MCF 10A (cell line): ENCODE measurements around the gene OR1J4. TPM values are rescaled to one million over a fixed set of nuclear protein-coding genes. Genes with fewer than 3 reads are reported as not detected.

Source experiments
- BruUV-seq: library from RNA; stranded (reverse); fragments of 400-500 nt; replicated peaks from 2 replicates; lab custom pipeline; 2021; lab: Mats Ljungman, UMichigan
- CTCF ChIA-PET: fragments of 300-600 bp; sonication (Branson Sonifier 250); formaldehyde crosslinking; extraction: SDS; loops from one replicate; lab custom pipeline; 2021; ENCODE audit warnings: antibody characterized with exemption, inconsistent platforms; lab: Yijun Ruan, JAX
- POLR2A ChIA-PET: fragments of 300-600, 350-650 bp; sonication (Branson Sonifier 250); formaldehyde crosslinking; extraction: SDS; loops from one replicate; lab custom pipeline; 2020; ENCODE audit warnings: antibody characterized with exemption, inconsistent platforms; lab: Yijun Ruan, JAX
- DNase-seq: peaks from one replicate; pipeline ENCODE4 v3.0.0-alpha.2; 2018; ENCODE audit not compliant: unreplicated experiment
- H3K27ac Mint-ChIP-seq: one replicate; pipeline ENCODE4 v1.8.0; 2022; ENCODE audit warnings: mild to moderate bottlenecking, low read depth, mixed read lengths; ENCODE audit not compliant: unreplicated experiment
- H3K27me3 Mint-ChIP-seq: one replicate; pipeline ENCODE4 v1.8.0; 2022; ENCODE audit warnings: mixed read lengths; ENCODE audit not compliant: insufficient read depth, unreplicated experiment
- H3K36me3 Mint-ChIP-seq: one replicate; pipeline ENCODE4 v1.8.0; 2022; ENCODE audit warnings: mild to moderate bottlenecking, moderate library complexity, mixed read lengths; ENCODE audit not compliant: insufficient read depth, unreplicated experiment
- H3K4me1 Mint-ChIP-seq: one replicate; pipeline ENCODE4 v1.8.0; 2022; ENCODE audit warnings: mixed read lengths; ENCODE audit not compliant: insufficient read depth, unreplicated experiment
- H3K4me3 Mint-ChIP-seq: one replicate; pipeline ENCODE4 v1.8.0; 2022; ENCODE audit warnings: mild to moderate bottlenecking, moderate library complexity, mixed read lengths; ENCODE audit not compliant: unreplicated experiment
- H3K9me3 Mint-ChIP-seq: one replicate; pipeline ENCODE4 v1.8.0; 2022; ENCODE audit warnings: mixed read lengths; ENCODE audit not compliant: unreplicated experiment
- CTCF ChIP-seq: fragments of 200-600 bp; IDR thresholded peaks from one replicate; pipeline ENCODE4 v1.8.0; 2022; ENCODE audit warnings: antibody characterized with exemption, mild to moderate bottlenecking; ENCODE audit not compliant: unreplicated experiment
- intact Hi-C: fragments of 100-400 bp; cut with micrococcal nuclease; formaldehyde crosslinking; loops from 2 replicates; pipeline ENCODE4 v1.14.1; 2022
- total RNA-seq: library from RNA; stranded (reverse); gene quantifications from 2 replicates; pipeline ENCODE4 v1.2.3, GENCODE V29; 2022

OR1J4 gene
- total RNA-seq, 1 experiment from 2014 or later: not detected

DNA sequence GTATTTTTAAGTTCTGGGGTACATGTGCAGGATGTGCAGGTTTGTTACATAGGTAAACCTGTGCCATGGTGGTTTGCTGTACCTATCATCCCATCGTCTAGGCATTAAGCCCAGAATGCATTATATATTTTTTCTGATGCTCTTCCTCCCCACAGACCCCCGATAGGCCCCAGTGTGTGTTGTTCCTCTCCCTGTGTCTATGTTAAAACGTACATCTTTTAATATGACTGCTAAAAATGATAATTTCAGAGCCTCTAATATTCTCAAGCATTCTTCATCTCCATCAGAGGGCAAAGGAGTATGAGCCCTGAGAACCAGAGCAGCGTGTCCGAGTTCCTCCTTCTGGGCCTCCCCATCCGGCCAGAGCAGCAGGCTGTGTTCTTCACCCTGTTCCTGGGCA lies 8.4 kb upstream of the OR1J4 start, which contains the start of gene OR1J2:
Gene OR1J2, plus strand, starts transcription at position 301 of the 400 bp plus-strand sequence. Its CDS starts 0 bp downstream, at position 301.
- Mint-ChIP-seq H3K36me3 (no peaks in the 10 kb centered on the region), H3K27me3 (no peaks in the 10 kb centered on the region), H3K4me1 (no peaks in the 10 kb centered on the region), H3K9me3 (no peaks in the 10 kb centered on the region), H3K27ac (no peak within 1 kb of the TSS), H3K4me3 (no peak within 1 kb of the TSS)
- TF ChIP-seq CTCF: no peak
- ChIA-PET POLR2A (no interaction called here), CTCF (interaction anchor here (1.1 kb wide), 1 partner anchor 11 kb away, joined by 3 read pairs; no protein-coding TSS in a partner anchor)
- BruUV-seq: no TSS peak
- no peak for DNase-seq
- intact Hi-C loops: no loop called here

- ChIA-PET CTCF (interaction anchor here (1.5 kb wide), 1 partner anchor 53 kb away, joined by 4 read pairs; no protein-coding TSS in a partner anchor), POLR2A (no interaction called here)
- no TSS peak for BruUV-seq
- H3K4me1 Mint-ChIP-seq: no peaks in the 10 kb centered on the region
- TF ChIP-seq CTCF: no peak
- DNase-seq: no peak
- H3K9me3 Mint-ChIP-seq: no peaks in the 10 kb centered on the region
- intact Hi-C loops: no loop called here
- no peak overlapping the region for H3K27ac Mint-ChIP-seq
- no peak overlapping the region for H3K4me3 Mint-ChIP-seq
- H3K27me3 Mint-ChIP-seq: peaks cover 7% of the 10 kb centered on the region
- H3K36me3 Mint-ChIP-seq: no peaks in the 10 kb centered on the region
These were observed 715 bp upstream of the OR1J4 start for GRCh38 chr9:122518226-122518625.

GRCh38 chr9:122519376-122519775 lies 435 bp downstream of the OR1J4 start:
- no TSS peak for BruUV-seq
- POLR2A ChIA-PET: no interaction called here

GRCh38 chr9:122526602-122527001 lies 7.7 kb downstream of the OR1J4 start:
- Mint-ChIP-seq H3K27ac (no peak overlapping the region), H3K4me1 (peaks cover 6% of the 10 kb centered on the region), H3K27me3 (peaks cover 46% of the 10 kb centered on the region), H3K9me3 (no peaks in the 10 kb centered on the region), H3K36me3 (no peaks in the 10 kb centered on the region), H3K4me3 (no peak overlapping the region)
- BruUV-seq: no TSS peak
- no peak for DNase-seq
- CTCF ChIA-PET: interaction anchor here (1.1 kb wide), 1 partner anchor 28 kb away, joined by 4 read pairs; no protein-coding TSS in a partner anchor
- no peak for TF ChIP-seq CTCF
- intact Hi-C loops: no loop called here
- POLR2A ChIA-PET: no interaction called here

More at GRCh38 chr9:122519376-122519775, 435 bp downstream of the OR1J4 start:
- Mint-ChIP-seq H3K27ac (no peak overlapping the region), H3K4me1 (no peaks in the 10 kb centered on the region), H3K9me3 (no peaks in the 10 kb centered on the region), H3K4me3 (no peak overlapping the region), H3K27me3 (peaks cover 13% of the 10 kb centered on the region), H3K36me3 (no peaks in the 10 kb centered on the region)
- CTCF ChIA-PET: no interaction called here
- DNase-seq: no peak
- TF ChIP-seq CTCF: no peak
- intact Hi-C loops: no loop called here
